ENCODE measurements around the gene ABCD3. TPM values are rescaled to one million over a fixed set of nuclear protein-coding genes. Genes with fewer than 3 reads are reported as not detected.

The ABCD3 gene
- total RNA-seq, 1 donor from 2014 or later = 54.9 TPM

DNA sequence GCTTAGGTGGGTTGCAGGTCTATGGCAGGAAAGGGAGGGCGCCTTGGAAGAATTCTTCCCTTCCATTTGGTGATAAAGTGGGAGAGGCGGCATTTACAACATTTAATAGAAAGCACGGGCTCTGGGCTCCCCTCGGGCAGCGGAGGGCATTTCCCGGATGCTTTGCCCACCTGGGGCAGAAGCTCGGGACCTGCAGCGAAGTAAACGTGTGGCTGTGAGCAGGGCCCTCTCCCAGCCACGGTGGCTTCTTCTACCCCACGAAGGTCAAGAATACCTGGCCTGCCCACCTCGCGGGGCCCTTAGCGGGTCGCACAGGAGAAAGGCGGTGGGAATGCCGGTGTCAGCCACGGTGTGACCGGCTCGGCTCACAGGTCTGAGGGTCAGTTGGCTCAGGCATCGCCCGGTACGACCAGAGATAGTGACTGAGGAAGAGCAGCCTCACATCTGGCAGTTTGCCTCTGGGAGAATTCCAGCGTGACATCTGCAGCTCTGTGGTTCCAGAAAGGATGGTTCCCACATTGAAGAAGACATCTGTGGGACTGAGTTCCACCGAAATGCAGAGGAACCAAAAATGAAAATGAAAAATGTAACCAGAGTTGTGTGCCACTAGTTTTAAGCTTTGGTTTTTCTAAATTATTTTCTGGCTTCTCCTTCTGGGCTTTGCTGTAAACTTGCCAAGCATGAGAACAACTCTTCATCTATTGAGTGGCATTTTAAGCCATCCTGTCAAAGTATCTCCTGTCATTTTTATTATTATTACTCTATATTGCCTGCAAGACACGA is 124.1 kb downstream of the ABCD3 start:
- no peaks in the 10 kb centered on the region for H3K36me3 ChIP-seq
- DNase-seq = peak; percentile 51
- peaks cover 46% of the 10 kb centered on the region for H3K4me1 ChIP-seq
- intact Hi-C loops (cut with DNase I) = no loop called here
- H3K27ac ChIP-seq = peak overlapping the region; percentile 88
- ATAC-seq = peak; percentile 13 to 21
- no peaks in the 10 kb centered on the region for H3K27me3 ChIP-seq (ENCODE audit: low read depth)
- TF ChIP-seq, protein P1, sequence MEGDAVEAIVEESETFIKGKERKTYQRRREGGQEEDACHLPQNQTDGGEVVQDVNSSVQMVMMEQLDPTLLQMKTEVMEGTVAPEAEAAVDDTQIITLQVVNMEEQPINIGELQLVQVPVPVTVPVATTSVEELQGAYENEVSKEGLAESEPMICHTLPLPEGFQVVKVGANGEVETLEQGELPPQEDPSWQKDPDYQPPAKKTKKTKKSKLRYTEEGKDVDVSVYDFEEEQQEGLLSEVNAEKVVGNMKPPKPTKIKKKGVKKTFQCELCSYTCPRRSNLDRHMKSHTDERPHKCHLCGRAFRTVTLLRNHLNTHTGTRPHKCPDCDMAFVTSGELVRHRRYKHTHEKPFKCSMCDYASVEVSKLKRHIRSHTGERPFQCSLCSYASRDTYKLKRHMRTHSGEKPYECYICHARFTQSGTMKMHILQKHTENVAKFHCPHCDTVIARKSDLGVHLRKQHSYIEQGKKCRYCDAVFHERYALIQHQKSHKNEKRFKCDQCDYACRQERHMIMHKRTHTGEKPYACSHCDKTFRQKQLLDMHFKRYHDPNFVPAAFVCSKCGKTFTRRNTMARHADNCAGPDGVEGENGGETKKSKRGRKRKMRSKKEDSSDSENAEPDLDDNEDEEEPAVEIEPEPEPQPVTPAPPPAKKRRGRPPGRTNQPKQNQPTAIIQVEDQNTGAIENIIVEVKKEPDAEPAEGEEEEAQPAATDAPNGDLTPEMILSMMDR (IDR thresholded peaks at IDR 0.05) = no peak
- H3K4me3 ChIP-seq = peak overlapping the region; percentile 79
- no peaks in the 10 kb centered on the region for H3K9me3 ChIP-seq

- Histone ChIP-seq H3K9me3 (no peaks in the 10 kb centered on the region), H3K27me3 (ENCODE audit: low read depth) (no peaks in the 10 kb centered on the region), H3K4me1 (peaks cover 38% of the 10 kb centered on the region), H3K27ac (peak overlapping the region; percentile 88), H3K36me3 (no peaks in the 10 kb centered on the region), H3K4me3 (peak overlapping the region; percentile 79)
- ATAC-seq = no peak
- DNase-seq = no peak
- intact Hi-C loops (cut with DNase I) = no loop called here
- TF ChIP-seq, protein P1 (IDR thresholded peaks at IDR 0.05) = no peak
Observed at GRCh38 chr1:94543001-94543400, 124.8 kb downstream of the ABCD3 start.

- Histone ChIP-seq H3K4me1 (peaks cover 29% of the 10 kb centered on the region), H3K36me3 (no peaks in the 10 kb centered on the region), H3K9me3 (no peaks in the 10 kb centered on the region), H3K4me3 (no peak overlapping the region), H3K27me3 (ENCODE audit: low read depth) (no peaks in the 10 kb centered on the region), H3K27ac (no peak overlapping the region)
- ATAC-seq = no peak
- no peak for DNase-seq
- intact Hi-C loops (cut with DNase I) = no loop called here
- TF ChIP-seq, protein P1 (IDR thresholded peaks at IDR 0.05) = no peak
Observed at GRCh38 chr1:94543893-94544635, 125.9 kb downstream of the ABCD3 start.

DNA sequence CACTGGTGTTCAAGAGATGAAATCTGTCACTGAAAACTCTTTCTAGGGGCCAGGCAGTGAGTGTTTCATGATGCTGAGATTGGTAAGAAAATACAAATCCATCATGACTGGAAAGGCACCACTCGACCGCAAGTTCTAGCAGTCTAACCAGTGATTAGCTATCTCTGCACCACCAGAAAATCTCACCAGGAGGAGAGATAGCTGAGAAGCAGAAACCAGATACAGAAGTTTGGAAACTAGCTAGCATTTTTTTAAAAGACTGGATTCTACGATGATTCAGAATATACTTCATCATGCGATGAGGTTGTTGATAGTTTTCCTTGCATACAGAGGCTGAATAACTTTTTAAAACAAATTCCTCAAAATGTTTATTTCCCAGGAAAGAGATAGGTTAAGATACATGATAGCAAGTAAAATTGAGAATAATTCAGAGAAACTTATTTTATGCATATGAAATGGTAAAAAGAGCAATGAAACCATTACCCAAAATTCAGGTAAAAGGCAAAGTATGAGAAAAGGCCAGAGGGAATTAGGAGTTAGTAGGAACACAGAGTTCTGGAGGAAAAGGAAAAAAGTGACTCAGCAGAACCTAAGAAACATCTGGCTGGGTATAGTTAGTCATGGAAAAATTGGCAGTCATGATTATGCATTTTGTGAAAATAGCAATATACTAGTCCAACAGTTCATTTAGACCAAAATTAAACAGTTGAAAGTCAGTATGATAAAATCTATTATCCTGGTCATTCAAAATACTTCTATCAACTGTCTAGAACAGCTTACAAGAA is 126.7 kb downstream of the ABCD3 start:
- peaks cover 29% of the 10 kb centered on the region for H3K4me1 ChIP-seq
- H3K9me3 ChIP-seq = no peaks in the 10 kb centered on the region
- no peaks in the 10 kb centered on the region for H3K36me3 ChIP-seq
- no peak for ATAC-seq
- no peak overlapping the region for H3K4me3 ChIP-seq
- H3K27me3 ChIP-seq (ENCODE audit: low read depth) = no peaks in the 10 kb centered on the region
- intact Hi-C loops (cut with DNase I) = no loop called here
- no peak overlapping the region for H3K27ac ChIP-seq
- TF ChIP-seq, protein P1 (IDR thresholded peaks at IDR 0.05) = no peak
- DNase-seq = no peak

- Histone ChIP-seq H3K27me3 (ENCODE audit: low read depth) (no peaks in the 10 kb centered on the region), H3K27ac (no peak overlapping the region), H3K4me3 (no peak overlapping the region), H3K9me3 (no peaks in the 10 kb centered on the region), H3K4me1 (peaks cover 7% of the 10 kb centered on the region), H3K36me3 (no peaks in the 10 kb centered on the region)
- intact Hi-C loops (cut with DNase I) = no loop called here
- DNase-seq = no peak
- ATAC-seq = no peak
- TF ChIP-seq, protein P1 (IDR thresholded peaks at IDR 0.05) = no peak
Observed at GRCh38 chr1:94549706-94550105, 131.5 kb downstream of the ABCD3 start.
